GM10847 (cell line): ENCODE data around the gene RAB11FIP4.

Experiments used
- POLR2A ChIP-seq: IDR thresholded peaks from 2 replicates; pipeline ENCODE4 v1.6.1; 2011; ENCODE audit not compliant: insufficient read length; ENCODE audit errors: extremely low read depth

Gene RAB11FIP4

DNA sequence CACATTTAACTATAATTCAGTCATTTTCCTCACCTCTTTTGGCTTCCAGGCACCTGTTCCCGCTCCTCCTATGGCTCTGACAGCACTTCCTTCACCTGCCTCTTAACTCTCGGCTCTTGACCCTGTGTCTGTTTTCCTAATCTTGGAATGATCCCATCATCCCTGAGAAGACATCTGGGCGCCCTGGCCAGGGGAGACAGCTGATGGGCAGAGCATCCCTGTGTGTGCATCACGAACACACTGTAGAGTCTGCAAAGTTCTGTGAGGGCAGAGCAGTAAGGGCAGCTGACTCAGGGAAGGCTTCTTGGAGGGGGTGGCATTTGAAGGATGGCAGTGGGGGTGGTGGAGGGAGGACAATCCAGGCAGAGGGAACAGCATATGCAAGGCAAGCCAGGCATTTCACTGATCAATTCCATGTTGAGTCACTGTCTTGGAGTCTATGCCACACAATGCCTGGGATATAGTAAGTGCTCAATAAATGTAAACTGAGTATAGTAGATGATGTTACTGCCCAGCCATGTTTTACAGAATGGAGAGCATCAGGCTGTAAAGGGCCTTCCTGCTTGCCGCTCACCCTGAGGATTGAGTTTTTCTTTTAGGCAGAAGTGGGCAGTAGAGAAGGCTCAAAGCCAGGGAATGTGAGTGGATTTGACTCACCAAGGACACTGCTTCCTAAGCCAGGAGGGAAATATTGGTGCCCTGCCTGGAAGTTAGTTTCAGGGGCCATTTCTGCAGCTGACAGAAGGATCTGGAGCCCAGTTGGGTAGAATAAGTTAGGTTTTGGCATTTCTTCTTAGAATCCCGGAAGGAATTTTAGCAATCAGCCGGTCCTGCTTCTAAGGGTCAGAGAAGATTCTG is 5.8 kb upstream of the RAB11FIP4 start:
- TF ChIP-seq POLR2A = no peak

DNA sequence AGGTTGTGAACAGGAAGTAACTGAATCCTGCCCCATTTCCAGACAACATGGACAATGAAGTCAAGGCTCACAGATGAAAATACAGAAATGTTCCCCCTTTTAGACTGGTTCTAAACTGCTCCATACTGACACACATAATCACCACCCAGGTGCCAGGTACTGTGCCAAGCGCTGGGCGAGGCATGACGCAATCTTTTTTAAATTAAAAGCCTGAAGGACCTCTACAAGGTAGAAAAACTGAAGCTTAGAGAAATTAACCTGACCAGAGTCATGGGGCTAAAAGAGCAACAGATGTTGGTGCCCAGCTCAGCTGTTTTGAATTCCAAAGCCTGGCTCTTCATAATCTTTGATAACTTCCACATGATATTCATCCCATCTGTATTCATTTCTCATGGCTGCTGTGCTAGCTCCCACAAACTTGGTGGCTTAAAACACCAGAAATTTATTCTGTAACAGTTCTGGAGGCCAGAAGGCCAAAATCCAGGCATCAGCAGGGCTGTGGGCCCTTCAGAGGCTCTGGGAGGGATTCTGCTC is 4.9 kb upstream of the RAB11FIP4 start:
- no peak for TF ChIP-seq POLR2A

DNA sequence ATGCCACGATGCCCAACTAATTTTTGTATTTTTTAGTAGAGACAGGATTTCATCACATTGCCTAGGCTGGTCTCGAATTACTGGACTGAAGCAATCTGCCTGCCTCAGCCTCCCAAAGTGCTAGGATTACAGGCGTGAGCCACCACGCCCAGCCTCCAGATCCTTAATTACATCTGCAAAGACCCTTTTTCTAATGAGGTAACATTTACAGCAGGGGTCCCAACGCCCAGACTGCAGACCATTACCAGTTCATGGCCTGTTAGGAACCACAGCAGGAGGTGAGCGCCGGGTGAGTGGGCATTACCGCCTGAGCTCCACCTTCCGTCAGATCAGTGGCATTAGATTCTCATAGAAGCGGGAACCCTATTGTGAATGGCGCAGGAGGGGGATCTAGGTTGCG is 4.0 kb upstream of the RAB11FIP4 start:
- TF ChIP-seq POLR2A = no peak

DNA sequence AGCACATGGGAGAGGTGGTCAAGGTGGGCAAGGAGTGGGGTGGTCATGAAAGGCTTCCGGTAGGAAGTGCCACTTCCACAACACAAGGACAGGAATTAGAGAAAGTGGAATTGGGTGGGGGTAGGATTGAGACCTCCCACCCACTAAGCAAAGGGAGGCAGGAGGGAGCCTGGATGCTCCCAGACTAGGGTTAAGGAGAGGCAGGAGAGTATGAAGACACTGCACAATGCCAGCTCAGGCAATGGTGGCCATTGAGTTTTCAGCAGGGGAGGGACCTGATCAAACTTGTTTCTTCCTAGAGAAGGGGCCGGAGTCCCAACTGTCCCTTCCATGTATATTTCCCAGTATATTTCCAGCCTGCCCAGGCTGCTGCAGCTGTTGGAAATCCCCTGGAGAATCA is 3.1 kb upstream of the RAB11FIP4 start:
- TF ChIP-seq POLR2A = no peak

DNA sequence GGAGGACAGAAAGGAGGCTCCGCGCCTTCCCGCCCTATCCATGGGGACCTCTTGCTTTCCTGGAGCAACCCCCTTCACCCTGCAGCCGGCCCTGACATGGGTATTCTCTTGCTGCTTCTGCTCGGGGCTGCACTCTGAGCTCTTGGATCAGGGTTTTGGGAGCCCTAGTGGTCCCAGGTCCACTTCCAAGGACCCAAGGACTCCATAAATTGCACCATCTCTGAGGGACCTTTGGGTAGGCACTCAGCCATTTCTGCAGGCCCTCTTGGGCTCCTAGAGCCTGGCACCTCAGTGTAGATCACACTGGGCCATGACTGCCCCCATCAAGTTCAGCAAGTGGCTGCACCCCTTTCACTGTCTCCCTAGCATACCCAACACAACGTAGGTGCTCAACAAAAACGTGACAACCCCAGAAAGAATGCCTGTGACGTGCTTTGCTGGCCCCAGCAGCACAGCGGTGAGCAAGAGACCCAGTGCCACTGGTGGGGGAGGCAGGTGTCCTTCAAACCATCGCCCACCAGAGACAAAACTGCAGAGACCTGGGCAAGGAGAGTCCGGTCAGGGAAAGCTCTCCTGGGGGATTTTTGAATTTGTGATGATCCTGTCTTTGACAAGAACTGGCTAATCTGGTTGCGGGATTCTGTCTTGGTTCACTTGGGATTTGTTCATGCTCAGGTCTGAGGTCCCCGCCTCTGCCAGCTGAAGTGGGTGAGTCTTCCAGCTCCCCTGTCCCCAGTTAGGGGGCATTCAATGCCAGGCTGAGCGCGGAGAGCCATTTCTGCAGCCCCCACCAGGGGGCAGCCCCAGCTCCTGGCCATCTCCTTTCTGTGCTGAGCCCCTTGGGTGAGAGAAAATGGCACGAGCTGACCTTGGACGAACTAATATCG is 2.5 kb upstream of the RAB11FIP4 start:
- no peak for TF ChIP-seq POLR2A

DNA sequence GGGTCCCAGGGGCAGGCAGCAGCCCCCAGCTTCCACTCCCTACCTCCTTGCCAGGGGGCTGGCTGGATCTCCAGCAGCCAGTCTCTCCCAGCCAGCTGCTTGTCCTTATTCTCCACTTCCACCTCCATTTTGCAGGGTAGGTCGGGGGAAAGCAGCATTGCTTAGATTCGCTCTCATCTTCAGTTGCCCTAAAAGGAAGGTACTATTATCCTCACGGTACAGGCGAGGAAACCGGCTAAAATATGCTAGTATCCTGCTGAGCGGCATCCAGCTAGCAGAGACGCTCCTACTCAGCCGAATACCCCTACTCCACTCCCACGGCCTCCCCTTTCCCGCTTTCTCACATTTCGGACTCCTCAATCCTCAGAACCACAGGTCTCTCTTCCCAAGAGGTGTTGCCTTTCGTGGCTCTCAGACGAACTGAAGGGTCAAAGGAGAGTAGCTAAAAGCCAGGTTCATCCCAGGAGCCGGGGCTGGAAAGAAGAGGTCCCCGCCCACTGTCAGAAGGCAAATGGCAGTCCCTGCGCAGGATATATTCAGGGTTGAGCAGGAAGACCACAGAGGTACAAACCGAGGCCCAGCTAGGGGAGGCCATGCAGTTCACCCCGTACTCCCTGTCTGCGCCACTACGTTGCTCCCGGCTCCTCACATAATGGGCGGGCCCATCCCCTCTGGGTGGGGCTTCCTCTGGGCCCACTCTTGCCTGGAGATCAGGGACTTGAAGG is 1.7 kb upstream of the RAB11FIP4 start:
- TF ChIP-seq POLR2A = no peak

DNA sequence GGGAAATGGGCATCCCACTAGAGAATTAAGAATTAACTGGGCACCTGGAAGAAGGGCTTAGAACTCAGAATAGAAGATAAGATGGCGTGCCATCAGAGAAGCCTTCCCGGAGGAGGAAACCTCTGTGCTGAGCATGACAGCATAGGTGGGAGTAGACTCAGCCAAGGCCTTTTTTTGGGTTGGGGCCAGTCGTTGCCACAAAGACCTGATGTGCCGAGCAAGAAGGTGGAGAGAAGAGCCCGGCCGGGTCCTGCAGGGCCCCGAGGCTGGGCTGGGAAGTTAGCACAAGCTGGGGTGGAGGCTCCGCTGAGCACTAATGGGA is 1.1 kb upstream of the RAB11FIP4 start:
- TF ChIP-seq POLR2A = no peak

DNA sequence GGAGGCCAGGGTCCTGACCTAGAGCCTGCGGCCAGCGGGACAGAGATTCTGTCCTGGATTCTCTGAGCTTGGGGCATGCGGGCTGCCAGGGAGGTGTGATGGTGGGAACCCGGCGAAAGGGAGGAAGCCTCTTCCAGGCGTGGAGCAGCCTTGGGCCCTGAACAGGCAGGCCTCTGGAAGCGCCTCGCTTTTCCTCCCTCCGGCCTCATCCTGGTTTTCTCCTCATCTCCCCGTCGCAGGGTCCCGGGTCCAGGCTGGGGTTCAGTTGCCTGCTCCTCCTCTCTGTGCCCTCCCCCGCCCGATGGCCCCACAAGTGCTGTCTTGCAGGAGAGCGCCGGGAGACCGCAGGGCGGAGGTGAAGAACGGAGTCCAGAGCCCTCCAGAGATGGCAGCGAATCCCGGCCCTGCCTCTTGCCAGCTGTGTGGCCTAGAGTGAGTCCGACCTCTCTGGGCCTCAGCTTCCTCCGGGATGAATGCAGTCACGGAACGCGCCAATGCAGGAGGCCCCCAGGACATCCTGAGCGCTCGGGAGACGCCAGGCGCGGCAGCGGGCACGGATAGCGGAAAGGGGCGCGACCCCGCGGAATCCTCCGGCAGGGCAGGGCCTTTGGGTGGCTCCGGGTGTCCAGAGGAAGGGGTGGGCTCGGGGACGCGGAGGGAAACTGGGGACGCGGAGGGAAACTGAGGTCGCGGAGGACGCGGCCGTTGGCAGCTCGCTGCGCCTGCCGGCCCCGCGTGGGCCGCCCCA is 553 bp upstream of the RAB11FIP4 start:
- TF ChIP-seq POLR2A = no peak

DNA sequence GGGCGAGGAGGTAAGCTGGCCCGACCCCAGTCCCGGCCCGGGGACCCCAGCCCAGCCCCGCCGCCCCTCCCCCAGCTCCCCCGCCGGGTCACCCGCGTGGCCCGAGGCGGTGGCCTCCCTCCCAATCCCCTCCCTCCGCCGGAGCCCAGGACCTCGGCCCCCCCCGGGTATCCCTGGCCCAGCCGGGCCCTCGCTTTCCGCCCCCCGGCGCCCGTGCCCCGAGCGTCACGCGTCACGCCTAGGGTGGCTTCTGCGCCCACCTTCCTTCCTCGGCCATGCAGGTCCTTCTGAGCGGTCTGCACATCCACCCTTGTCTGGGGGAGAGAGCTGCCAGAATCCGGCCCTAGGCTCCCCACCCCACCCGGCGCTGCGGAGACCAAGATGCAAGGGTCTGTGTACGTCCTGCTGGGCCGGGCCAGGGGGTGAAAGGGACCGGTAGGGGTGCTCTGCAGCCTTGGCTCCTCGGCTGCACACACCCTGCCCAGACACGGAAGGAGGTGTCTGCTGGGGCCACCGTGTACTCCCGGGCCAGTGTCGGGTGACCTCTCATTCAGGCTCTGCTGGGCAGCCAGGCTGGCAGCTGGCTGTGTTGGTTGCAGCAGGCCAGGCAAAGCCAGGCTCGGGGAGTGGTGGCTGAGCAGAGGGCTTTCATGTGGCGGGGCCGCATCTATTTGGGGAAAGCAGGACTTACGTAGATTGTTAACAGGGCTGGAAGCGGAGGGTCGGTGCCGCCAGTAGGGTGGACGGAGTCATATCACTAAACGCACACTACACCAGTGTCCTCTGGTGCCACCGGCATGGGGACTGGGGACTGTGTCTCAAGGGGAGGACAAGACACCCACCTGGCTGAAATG is 754 bp downstream of the RAB11FIP4 start:
- no peak for TF ChIP-seq POLR2A

DNA sequence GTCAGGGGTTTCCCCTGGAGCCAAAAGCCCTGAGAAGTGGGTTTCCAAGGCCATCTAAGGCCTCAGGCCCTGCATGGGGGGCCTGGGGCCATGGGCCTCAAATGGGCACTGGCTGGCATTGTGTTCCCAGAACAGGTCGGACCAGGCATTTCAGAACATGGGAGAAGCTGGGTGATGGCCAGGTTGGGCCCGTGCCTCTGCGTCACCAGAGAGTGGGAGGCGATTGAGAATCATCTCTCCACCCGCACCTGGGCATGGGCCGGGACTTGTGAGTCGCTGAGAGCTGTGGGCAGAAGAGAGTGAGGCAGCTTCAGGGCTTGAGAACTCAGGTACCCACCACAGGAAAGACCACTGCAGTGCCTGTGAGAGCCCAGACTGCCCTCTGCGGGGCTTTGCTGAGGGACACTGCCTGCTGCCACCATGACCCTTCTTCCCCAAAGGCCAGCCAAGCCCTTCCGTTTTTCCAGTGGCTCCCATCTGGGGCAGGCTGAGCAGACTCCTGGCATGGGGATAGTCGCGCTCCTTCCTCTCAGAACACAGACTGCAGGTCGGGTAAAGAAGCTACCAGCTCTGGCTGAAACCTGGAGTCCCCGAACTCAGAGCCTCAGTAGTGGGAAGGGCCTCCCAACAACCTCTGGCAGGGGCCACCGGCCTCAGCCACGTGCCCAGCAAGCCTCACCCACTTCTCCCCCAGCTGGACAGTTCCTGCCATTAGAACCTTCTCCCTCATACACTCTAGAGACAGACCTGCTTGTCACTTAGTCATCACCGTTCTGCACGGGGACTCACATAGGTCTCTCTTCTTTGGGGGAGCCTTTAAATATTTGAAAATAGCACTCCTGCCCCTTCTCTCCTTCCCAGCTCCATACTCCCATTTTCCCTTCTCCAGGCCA is 1.6 kb downstream of the RAB11FIP4 start:
- TF ChIP-seq POLR2A = no peak

DNA sequence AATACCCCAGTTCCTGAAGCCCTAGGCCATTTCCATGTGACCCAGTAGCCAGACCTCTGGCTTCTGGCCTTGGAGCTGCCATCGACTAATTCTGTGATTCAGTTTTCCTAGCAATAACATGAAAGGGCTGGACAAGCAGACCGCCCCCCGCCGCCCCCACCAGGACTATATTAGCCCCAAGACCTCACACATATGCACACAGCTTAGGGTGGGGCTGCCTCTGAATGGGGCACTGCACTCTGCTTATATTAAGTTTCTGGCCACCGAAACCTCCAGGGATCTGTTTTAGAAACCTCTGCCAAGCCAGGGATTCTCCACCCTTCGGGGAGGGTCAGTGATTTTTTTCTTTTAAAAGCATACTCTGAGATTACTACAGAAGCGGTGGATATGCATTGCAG is 2.3 kb downstream of the RAB11FIP4 start:
- TF ChIP-seq POLR2A = no peak

DNA sequence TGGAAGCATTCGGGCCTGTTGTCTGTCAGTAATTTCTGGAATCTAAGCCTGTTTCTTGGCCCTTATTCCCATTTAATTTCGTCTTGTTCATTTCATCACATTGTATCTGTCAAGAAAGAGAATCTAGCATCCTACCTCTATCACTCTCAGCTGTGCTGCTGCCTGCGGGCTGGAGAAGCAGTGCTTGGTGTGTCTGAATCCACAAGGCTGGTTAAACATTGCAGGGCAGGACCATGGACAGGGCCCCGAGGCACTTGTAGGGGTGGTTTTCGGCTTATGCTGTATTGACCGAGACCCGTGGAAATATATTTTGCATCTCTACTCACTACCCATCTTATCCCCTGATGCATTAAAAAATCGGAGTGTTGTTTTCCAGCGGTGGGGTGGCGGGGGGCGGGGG is 3.1 kb downstream of the RAB11FIP4 start:
- no peak for TF ChIP-seq POLR2A
